Measurements from ENCODE around the gene EML6.
"Not testable (repeated sequence)": the region's sequence is repeated elsewhere in the genome, so short reads cannot be mapped to it uniquely, and the experiment has no call there.

Gene EML6

DNA sequence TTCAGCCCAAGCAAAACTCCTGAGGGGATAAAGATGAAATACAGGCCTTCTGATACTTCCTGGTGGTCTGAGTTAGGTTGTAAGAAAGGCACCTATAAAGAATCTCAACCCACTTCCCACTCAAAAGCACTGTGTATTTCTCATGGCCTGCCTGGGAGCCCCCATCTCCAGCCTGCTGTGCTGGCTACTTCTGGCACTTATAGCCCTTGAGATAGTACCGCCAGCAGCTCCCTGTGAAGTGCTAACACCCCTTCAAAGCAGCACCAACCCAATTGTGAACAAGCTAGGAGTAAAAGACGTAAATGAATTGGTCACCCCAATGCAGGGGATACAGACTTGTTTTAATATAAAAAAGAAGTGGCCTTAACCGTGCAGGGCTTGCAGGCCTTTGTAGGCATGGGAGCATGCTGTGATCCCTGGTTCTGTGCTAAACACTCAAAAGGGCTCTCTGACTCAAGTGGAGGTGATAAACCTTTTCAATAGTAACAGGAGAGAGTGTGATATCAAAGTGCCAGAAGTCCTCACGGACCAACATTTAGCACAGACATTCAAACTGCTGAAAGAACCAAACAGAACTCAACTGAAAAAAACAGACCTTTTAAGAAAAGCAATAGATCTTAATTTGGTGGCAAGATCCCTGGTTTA is 246.0 kb downstream of the EML6 start:
- no peak for DNase-seq

DNA sequence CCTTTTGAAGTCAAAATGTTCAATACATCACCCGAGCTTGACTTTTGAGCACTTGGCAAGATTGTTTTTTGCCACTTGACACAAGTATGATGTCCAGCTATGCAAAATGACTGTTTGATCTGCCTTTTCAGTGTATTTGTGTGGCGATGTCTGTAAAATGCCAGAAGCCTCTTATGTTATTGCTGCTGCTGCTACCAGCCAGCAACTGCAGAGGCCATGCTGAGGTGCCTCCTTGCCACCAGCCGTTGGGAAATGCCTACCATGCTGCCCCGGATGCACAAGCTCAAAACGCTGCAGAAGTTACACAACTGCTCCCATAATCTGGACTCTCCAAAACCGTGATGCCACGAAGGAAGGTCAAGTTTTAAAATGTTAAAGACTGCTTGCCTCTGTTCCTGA is 246.5 kb downstream of the EML6 start:
- no peak for DNase-seq

- no peak for DNase-seq
Measured at GRCh38 chr2:54975175-54975574, 251.7 kb downstream of the EML6 start.

GRCh38 chr2:54975598-54976492 is 252.4 kb downstream of the EML6 start:
- no peak for DNase-seq

GRCh38 chr2:54977149-54977548 is 253.7 kb downstream of the EML6 start:
- DNase-seq = no peak

DNA sequence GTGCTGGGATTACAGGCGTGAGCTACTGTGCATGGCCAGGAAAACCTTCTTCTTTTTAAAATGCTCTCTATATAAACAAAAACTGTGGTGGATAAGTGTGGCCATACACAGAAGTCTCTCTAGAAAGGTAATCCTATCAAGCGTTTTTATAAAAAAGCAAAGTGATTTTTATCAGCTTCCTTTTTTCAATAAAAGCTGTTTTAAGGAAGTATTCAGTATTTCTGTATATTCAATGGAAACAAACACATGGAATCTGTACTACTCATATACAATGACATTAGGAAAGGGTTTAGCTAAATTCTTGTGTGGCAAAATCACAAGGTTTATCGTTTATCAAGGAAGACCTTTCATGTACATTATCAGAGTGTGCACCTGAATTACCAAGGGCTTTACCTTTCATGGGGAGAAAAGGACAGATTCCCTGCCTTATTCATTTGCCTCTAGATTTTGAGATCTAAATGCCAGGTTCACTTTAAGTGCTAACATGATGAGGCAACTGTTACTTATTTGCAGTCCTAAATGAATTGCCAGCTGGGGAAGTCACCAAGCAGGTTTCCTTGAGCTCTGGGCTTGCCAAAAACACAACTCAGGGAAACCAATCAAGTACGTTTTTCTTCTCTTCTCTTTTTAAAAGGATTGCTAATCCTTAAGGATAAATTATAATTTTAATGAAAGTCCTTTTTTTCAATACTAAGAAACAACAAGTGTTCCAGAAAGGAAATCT is 256.0 kb downstream of the EML6 start:
- no peak for DNase-seq

DNA sequence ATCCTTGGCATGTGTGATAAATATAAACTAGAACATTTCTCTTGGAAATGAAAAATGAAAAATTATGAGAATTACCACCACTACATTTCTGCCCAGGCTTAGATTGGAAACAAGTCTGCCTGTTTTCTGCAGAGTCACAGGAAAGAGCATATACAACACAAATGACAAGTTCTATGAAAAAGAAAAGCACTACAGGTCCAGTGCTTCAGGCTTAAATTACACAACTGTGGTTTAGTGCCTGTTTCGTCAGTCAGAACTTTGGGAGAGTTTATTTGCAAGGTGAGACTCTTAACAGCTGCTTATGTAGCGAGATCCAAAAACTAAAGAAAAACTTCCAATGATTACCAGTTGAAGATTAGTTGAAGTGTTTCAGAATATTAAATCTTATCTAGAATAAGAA is 257.9 kb downstream of the EML6 start:
- no peak for DNase-seq

DNA sequence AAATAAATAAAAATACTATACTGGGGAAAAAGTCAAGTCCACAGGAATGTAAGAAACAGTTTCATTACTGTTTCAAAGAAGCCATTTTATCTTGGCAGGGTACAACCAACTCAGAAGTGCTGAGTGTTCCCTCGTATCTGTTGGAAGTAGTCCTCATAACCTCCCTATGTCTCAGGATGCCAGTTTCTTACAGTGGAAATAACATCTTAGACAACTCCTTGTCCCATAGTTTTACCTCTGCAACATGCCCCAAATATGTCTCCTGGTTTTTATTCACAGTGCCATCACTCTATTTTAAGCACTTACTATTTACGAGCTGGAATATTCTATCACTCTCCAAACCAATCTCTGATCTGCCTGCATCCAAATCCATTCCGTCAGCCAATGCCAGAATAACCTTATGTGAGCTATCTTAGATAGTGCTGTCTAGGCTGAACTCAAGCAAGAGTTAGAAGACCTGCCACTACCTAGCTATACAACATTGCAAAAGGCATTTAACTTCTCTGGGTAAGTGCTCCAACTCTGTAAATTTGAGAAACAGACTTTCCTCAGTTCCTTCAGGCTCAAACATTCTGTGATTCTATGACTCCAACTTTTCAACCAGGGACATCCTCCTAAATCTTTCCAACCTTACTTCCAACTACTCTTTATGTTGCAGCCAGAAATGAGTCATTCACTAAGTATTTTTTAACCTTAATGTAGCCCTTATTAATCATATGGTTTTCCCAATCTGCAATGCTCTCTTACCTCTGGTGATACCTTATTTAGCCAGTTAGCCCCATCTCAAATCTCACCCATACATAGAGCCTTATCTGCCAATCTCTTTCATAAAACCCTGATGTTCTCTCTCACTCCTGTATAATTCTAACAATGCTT is 260.1 kb downstream of the EML6 start:
- DNase-seq = no peak

- DNase-seq = no peak
Measured at GRCh38 chr2:54984476-54984875, 261.0 kb downstream of the EML6 start.

- no peak for DNase-seq
Measured at GRCh38 chr2:54986264-54986663, 262.8 kb downstream of the EML6 start.

DNA sequence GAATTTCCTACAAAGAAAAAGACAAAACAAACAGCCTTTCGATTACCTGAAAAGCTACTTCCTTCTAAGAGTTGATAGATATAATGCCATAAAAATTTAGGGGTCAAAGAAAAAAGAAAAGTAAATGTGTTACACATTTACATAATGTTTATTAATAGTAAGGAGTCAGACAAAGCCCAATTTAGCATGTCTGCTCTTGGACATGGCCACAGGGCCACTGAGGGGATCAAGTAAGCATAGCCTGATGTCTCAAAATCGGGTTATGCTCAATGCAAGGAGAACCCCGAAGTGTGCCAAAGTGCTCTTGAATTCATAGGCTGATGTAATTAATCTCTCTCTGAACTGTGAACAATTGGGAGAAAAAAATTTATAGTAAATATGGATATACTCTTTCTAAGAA is 265.1 kb downstream of the EML6 start:
- no peak for DNase-seq

GRCh38 chr2:54990694-54991093 is 267.2 kb downstream of the EML6 start:
- DNase-seq = not testable (repeated sequence)

GRCh38 chr2:54995553-54995952 is 272.1 kb downstream of the EML6 start:
- DNase-seq = no peak

DNA sequence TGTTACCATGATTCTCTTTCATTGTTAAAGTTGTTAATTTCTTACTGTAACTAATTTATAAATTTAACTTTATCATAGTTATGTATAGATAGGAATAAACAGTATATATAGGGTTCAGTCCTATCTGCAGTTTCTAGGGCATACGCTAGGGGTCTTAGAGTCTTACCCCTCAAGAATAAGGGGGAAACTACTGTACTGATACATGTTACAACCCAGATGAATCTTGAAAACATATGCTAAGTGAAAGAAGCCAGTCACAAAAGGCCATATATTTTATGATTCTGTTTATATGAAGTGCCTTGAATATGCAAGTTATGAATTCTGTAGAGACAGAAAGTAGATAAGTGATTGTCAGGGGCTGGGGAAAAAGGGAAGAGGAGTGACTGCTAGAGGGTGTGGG is 274.4 kb downstream of the EML6 start:
- DNase-seq = no peak

GRCh38 chr2:54999182-54999581 is 275.7 kb downstream of the EML6 start:
- no peak for DNase-seq

GRCh38 chr2:55000341-55000740 is 276.9 kb downstream of the EML6 start:
- DNase-seq = no peak

DNA sequence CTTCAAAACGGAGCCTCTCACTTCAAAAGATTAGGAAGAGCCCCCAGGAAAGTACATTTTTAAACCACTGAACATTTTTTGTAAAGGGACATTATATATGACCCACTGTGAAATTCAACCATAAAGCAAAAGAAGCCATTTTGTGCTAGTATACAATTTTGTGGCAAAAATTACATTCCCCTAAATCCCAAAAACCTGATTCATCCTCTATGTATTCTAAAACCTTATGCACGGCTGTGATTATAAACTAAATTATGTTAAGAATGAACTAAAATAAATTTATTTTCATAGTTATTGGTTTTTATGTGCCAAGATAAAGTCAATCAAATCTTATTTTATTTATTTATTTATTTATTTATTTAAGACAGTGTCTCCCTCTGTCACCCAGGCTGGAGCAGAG is 278.3 kb downstream of the EML6 start:
- DNase-seq = no peak

DNA sequence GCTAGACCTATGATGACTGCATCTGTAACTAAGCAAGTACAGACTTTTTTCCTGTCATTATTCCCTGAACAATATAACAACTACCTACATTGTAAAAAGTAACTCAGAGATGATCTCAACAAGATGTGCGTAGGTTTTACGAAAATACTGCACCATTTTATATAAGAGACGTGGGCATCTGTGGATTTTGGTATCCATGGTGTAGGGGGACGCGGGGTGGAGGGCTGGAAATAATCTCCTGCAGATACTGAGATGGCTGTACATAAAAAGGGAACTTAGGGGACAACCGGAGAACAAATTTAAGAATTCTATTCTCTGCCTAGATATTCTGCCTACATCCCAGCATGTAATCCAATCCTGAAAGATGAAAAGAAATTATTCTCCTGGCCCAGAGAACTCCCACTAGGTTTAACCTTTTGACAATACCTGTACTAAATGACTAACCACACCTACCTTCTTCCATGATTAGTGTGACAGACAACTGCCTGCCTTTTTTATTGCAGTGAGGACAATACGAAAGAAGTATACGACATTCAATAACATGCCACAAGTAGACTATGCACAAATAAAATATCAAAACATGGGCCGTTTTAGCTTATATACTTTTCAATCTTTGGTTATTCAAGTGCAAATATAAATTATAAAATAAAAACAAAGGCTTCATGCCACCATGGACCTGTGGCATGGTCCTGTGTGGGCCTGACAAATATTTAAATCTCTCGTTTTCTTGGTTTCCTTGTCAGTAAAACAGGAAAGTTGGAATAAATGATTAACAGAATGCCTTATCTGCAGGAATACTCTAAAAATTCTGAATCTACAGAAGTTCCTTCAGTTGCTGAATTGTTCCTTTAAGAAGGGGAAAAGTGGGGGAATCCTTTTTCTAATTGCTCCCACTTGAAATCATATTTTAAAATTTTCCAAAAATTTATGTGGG is 280.5 kb downstream of the EML6 start:
- no peak for DNase-seq

DNA sequence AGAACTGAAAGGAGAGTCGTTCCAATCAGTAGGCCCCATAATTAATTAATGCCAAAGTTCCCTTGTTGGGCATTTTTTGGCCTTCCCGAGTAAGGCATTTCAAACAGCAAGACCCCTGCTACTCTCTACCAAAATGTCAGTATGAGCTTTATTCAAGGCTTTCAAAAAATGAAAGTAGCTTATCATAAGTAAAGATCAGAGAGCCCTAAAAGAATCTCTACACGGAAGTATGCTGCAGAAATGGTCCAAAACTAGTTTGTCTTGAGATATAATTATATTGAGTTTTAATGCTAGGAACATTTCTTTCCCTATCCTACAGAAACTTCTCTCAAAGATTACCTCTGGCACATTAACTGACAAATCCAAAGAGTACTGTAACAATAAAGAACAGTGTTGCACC is 282.8 kb downstream of the EML6 start:
- no peak for DNase-seq

DNA sequence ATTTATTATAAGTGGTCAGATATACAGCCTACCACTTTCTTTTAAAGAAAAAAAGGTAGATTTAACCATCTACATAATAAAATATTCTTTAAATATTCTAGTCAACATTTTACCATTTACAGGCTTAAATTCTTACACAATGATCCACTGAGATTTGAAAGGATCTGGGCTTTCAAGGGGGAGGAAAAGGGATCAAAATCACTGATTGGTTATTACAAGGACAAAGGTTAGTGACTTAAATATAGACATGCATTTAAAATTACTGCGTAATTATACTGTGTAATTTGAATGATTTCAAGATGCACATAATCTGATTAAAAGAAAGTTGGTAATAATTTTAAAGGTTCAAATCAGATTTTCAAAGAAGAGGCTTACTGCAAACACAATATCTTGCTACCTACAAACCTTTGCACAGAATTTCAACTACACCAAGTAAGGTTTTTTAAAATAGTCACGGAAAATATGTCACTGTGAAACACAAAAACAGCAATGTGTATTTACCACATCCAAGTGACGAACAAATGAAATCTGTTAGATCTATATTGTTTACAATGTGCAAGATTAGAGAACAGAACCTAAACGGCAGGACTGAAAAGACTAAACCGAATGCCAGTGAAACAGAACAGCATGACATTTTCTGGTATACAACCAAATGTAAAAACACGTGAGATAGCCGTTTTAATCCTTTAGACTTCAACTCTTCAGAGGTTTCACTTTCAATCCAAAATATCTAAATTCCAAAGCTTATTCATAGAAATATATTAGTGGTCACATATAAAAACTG is 286.0 kb downstream of the EML6 start:
- no peak for DNase-seq

DNA sequence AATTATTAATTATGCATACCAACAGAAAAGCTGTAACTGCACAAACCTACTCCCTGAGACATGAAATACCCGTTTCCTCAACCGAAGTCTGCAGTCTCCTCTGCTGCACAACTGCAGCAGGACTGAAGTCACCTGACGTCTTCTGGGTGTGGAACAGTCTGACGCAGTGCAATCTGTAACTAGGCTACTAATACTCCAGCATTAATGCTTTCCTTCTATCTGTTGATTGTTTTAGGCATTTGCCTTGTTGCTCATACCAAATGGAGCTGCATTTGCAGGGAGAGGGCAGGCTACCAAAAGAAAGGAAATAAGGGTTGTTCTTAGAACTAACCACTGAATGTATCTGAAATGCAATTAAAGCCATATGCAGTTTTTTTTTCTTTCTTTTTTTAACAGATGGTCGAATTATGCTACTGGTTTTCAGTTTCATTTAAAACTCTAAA is 286.7 kb downstream of the EML6 start:
- DNase-seq = no peak
